Esophagus squamous epithelium (tissue), 5 donors: ENCODE data around the gene TMEM269. TPM values are rescaled to one million over a fixed set of nuclear protein-coding genes. Genes with fewer than 3 reads are reported as not detected.

ENCODE experiments used
- DNase-seq: peaks from one replicate; lab custom pipeline; 2025; lab: John Stamatoyannopoulos, UW
- H3K27ac ChIP-seq, 4 donors: fragments of 200-600 bp; sonication (generic); one replicate each; pipeline ENCODE4 v1.5.1; 2016 to 2019; ENCODE audit warnings: mild to moderate bottlenecking in 1 of 4
- H3K27me3 ChIP-seq, 4 donors: fragments of 200-600 bp; sonication (generic); 1 replicate in 3 of 4; 2 replicates in 1 of 4; pipeline versions ENCODE4 v1.5.1 to v1.6.0; 2017 to 2021; ENCODE audit warnings: antibody characterized with exemption in 1 of 4
- H3K36me3 ChIP-seq, 3 donors: fragments of 200-600 bp; sonication (generic); one replicate each; pipeline ENCODE4 v1.5.1; 2016 to 2019
- H3K4me1 ChIP-seq, 3 donors: fragments of 200-600 bp; sonication (generic); one replicate each; pipeline ENCODE4 v1.5.1; 2017 to 2019
- H3K4me3 ChIP-seq, 4 donors: fragments of 200-600 bp; sonication (generic); 1 replicate in 3 of 4; 2 replicates in 1 of 4; pipeline ENCODE4 v1.5.1; 2016 to 2019; ENCODE audit warnings: mild to moderate bottlenecking in 2 of 4, moderate library complexity in 1 of 4
- H3K9me3 ChIP-seq, 3 donors: fragments of 200-600 bp; sonication (generic); one replicate each; pipeline ENCODE4 v1.5.1; 2016 to 2019
- POLR2A ChIP-seq, 4 donors: fragments of 450-650 bp; IDR thresholded peaks; one replicate each; pipeline ENCODE4 v1.6.1; 2017; ENCODE audit warnings: antibody characterized with exemption in 4 of 4, mild to moderate bottlenecking in 4 of 4, moderate library complexity in 3 of 4
- WGBS, 2 donors: methylation state at CpG; one replicate each; pipeline ENCODE4 v1.1.5; 2018; 5-methylcytosine and 5-hydroxymethylcytosine counted together
- intact Hi-C: fragments of 100-400 bp; cut with DNase I; formaldehyde crosslinking; loops from one replicate; pipeline ENCODE4 v1.15.0; 2022
- total RNA-seq, 4 donors: library from RNA; depleted of rRNA; stranded (reverse); fragments of >200 nt; gene quantifications; one replicate each; pipeline ENCODE4 v1.1.0, GENCODE V29; 2016
- TF ChIP-seq, protein P1 (sequence below), 6 experiments: fragments of 450-650 bp in 4 of 6; fragments of 200-600 bp in 2 of 6; sonication (generic) in 2 of 6; IDR thresholded peaks; one replicate each; pipeline ENCODE4 v1.5.1; 2016 to 2019; ENCODE audit warnings: antibody characterized with exemption in 6 of 6, mild to moderate bottlenecking in 4 of 6, moderate library complexity in 4 of 6
- donor health status: DM: yes; HTN: yes; CAD: no.

Gene TMEM269
- total RNA-seq, 4 donors from 2014 or later: not detected

DNA sequence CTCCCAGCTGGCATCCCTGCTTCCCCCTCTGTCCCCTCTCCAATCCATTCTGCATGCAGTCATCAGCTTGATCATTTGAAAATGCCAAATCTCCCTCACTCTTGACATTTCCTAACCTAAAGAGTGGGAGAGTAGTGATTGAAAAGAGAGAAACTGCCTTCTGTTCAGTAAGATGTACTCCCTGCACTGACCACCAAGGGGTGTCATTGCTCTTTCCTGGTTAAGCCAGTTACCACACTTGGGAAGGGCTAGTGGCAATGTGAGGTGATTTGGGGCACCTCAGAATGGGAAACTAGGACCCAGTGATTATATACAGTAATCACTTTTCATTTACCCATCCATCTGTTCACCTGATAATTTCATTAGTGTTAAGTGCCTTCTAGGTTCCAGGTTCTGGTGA lies 6.9 kb upstream of the TMEM269 start:
- TF ChIP-seq, protein P1, sequence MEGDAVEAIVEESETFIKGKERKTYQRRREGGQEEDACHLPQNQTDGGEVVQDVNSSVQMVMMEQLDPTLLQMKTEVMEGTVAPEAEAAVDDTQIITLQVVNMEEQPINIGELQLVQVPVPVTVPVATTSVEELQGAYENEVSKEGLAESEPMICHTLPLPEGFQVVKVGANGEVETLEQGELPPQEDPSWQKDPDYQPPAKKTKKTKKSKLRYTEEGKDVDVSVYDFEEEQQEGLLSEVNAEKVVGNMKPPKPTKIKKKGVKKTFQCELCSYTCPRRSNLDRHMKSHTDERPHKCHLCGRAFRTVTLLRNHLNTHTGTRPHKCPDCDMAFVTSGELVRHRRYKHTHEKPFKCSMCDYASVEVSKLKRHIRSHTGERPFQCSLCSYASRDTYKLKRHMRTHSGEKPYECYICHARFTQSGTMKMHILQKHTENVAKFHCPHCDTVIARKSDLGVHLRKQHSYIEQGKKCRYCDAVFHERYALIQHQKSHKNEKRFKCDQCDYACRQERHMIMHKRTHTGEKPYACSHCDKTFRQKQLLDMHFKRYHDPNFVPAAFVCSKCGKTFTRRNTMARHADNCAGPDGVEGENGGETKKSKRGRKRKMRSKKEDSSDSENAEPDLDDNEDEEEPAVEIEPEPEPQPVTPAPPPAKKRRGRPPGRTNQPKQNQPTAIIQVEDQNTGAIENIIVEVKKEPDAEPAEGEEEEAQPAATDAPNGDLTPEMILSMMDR (IDR thresholded peaks at IDR 0.05): peak in 5 of 6 experiments; percentile 44 to 70 (median 51)
- no peak for TF ChIP-seq POLR2A (IDR thresholded peaks at IDR 0.05)
- no peak for DNase-seq
- H3K27me3 ChIP-seq: no peaks in the 10 kb centered on the region
- no peaks in the 10 kb centered on the region for H3K9me3 ChIP-seq
- intact Hi-C loops: no loop called here
- no peaks in the 10 kb centered on the region for H3K4me1 ChIP-seq
- no peak overlapping the region for H3K27ac ChIP-seq
- H3K36me3 ChIP-seq: peaks cover 4 to 97% (median 17%) of the 10 kb centered on the region in 3 donors
- H3K4me3 ChIP-seq: no peak overlapping the region

DNA sequence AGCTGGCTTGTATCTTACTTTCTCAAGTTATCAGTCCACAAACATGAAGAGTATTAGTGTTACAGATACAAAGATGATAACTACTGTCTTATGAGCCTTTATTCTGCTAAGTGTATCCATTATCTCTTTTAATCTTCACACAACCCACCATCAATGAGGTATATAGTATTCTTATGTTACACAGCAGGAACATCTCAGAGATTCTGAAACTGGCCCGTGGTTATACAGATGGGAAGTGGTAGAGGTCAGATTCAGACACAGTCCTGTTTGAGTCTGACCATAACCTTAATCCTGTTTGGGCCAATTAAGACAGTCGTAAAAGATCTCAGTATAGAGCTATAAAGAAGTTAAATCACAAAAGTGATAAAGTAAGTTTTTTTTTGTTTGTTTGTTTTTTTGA lies 5.1 kb upstream of the TMEM269 start:
- TF ChIP-seq POLR2A (IDR thresholded peaks at IDR 0.05): no peak
- TF ChIP-seq, protein P1 (IDR thresholded peaks at IDR 0.05): no peak
- Histone ChIP-seq H3K27me3 (no peaks in the 10 kb centered on the region), H3K9me3 (no peaks in the 10 kb centered on the region), H3K27ac (no peak overlapping the region), H3K4me3 (no peak overlapping the region), H3K36me3 (peaks cover 4 to 83% (median 11%) of the 10 kb centered on the region in 3 donors), H3K4me1 (peaks cover under 1 to 7% (median 2%) of the 10 kb centered on the region in 3 donors)
- DNase-seq: no peak
- intact Hi-C loops: no loop called here
- 56 to 87% methylated on average over 2 of the region's 2 CpGs for WGBS, 2 donors

DNA sequence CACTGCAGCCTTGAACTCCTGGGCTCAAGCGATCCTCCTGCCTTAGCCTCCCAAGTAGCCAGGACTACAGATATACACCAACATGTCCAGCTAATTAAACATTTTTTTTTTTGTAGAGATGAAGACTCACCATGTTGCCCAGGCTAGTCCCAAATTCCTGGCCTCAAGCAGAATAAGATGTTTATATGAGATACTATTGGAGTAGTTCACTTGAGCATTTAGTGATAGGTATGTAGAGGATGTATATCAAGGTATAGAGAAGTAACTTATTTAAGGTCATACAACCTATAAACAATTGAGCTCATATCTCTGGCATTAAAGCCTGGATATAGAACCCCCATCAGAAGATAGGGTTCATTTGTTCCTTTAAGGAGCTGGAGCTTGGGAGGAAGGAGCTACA lies 4.6 kb upstream of the TMEM269 start:
- H3K27ac ChIP-seq: no peak overlapping the region
- WGBS, 2 donors: 92 to 94% methylated on average over 1 of the region's 1 CpG
- no peaks in the 10 kb centered on the region for H3K9me3 ChIP-seq
- no peak for DNase-seq
- peaks cover 4 to 78% (median 7%) of the 10 kb centered on the region in 3 donors for H3K36me3 ChIP-seq
- H3K27me3 ChIP-seq: peaks cover 0 to 3% (median 0%) of the 10 kb centered on the region in 4 donors
- H3K4me1 ChIP-seq: peaks cover 5 to 12% (median 7%) of the 10 kb centered on the region in 3 donors
- no peak overlapping the region for H3K4me3 ChIP-seq
- TF ChIP-seq, protein P1 (IDR thresholded peaks at IDR 0.05): no peak
- TF ChIP-seq POLR2A (IDR thresholded peaks at IDR 0.05): no peak
- intact Hi-C loops: no loop called here

DNA sequence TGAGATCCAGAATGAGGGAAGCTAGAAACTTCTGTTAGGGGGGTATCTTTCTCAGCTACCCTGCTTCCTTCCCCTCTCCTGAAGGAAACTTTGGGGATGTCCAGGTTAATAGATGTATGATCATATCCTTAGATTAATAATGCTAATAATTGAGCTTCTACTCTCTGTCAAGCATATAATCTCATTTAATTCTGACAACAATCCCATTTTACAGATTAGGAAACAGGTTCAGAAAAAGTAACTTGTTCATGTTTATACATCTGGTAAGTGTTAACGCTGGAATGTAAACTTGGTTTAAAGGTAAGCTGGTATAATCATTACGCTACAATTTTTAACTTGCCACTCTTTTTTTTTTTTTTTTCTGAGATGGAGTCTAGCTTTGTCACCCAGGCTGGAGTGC lies 1.7 kb upstream of the TMEM269 start:
- peaks cover 10 to 21% (median 12%) of the 10 kb centered on the region in 3 donors for H3K4me1 ChIP-seq
- no peak for DNase-seq
- intact Hi-C loops: no loop called here
- peaks cover 0 to 12% (median 0%) of the 10 kb centered on the region in 4 donors for H3K27me3 ChIP-seq
- no peaks in the 10 kb centered on the region for H3K9me3 ChIP-seq
- no peak overlapping the region for H3K4me3 ChIP-seq
- peaks cover 0 to 49% (median 0%) of the 10 kb centered on the region in 3 donors for H3K36me3 ChIP-seq
- TF ChIP-seq POLR2A (IDR thresholded peaks at IDR 0.05): no peak
- TF ChIP-seq, protein P1 (IDR thresholded peaks at IDR 0.05): no peak
- WGBS, 2 donors: 93 to 98% methylated on average over 2 of the region's 2 CpGs
- no peak overlapping the region for H3K27ac ChIP-seq

DNA sequence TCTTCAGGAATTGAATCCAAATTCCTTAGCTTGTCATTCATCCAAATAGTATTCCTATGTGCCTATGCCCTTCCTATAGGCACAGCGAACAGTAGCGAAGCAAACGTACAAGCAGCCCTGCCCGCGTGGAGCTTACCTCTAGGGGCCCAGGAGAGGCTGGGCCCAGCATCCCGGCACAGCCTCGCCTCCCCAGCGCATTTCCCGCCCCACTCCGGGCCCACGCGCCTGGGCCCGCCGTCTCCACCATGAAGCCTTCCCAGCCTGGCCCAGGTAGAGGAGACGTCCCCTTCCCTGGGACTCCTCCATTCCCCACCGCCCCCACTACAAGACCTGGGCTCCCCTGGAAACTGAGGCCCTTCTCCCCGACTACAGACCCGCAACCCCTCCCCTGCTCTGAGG lies 245 bp upstream of the TMEM269 start:
- no peak for TF ChIP-seq POLR2A (IDR thresholded peaks at IDR 0.05)
- TF ChIP-seq, protein P1 (IDR thresholded peaks at IDR 0.05): no peak
- H3K27ac ChIP-seq: no peak overlapping the region
- peaks cover 10 to 21% (median 12%) of the 10 kb centered on the region in 3 donors for H3K4me1 ChIP-seq
- no peaks in the 10 kb centered on the region for H3K9me3 ChIP-seq
- H3K27me3 ChIP-seq: peaks cover 0 to 12% (median 0%) of the 10 kb centered on the region in 4 donors
- intact Hi-C loops: no loop called here
- no peak for DNase-seq
- WGBS, 2 donors: 85 to 94% methylated on average over 10 to 13 of the region's 18 CpGs
- peak overlapping the region in 3 of 4 donors; percentile 34 to 65 (median 44) for H3K4me3 ChIP-seq
- peaks cover 0 to 36% (median 0%) of the 10 kb centered on the region in 3 donors for H3K36me3 ChIP-seq
